Measurements from ENCODE around the gene AFAP1L2. TPM values are rescaled to one million over a fixed set of nuclear protein-coding genes. Genes with fewer than 3 reads are reported as not detected.

AFAP1L2 gene
- total RNA-seq, 6 experiments from 2014 or later, result 0.50 to 2.2 (median 1.1) TPM

DNA sequence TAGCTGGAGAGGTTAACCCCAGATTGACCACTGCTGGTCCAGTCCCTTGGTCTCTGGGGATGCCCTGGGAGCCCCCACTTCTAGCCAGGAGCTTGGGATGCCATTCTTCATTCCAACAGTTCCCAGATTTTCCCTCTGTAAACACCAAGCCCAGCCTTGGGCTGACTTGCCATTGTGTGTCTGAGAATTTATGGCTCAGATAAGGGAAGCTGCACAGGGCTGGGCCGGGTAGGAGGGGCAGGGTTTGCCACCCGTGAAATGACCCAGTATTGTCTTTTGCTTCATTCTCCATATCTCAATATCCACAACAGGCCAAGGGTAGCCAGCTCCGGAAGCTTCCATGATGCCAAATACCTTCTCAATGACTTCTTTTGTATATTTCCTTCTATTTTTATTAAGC is 32.1 kb downstream of the AFAP1L2 start:
- 25% methylated on average over 3 of the region's 3 CpGs for WGBS (ENCODE audit: insufficient coverage, low coverage, low lambda C conversion rate, missing lambda C conversion rate)
- Histone ChIP-seq H3K36me3 (no peaks in the 10 kb centered on the region), H3K9me3 (no peaks in the 10 kb centered on the region), H3K4me3 (no peak overlapping the region), H3K27me3 (no peaks in the 10 kb centered on the region), H3K27ac (no peak overlapping the region), H3K4me1 (no peaks in the 10 kb centered on the region)
- no peak for DNase-seq
- no peak for ATAC-seq
- TF ChIP-seq, protein P1, sequence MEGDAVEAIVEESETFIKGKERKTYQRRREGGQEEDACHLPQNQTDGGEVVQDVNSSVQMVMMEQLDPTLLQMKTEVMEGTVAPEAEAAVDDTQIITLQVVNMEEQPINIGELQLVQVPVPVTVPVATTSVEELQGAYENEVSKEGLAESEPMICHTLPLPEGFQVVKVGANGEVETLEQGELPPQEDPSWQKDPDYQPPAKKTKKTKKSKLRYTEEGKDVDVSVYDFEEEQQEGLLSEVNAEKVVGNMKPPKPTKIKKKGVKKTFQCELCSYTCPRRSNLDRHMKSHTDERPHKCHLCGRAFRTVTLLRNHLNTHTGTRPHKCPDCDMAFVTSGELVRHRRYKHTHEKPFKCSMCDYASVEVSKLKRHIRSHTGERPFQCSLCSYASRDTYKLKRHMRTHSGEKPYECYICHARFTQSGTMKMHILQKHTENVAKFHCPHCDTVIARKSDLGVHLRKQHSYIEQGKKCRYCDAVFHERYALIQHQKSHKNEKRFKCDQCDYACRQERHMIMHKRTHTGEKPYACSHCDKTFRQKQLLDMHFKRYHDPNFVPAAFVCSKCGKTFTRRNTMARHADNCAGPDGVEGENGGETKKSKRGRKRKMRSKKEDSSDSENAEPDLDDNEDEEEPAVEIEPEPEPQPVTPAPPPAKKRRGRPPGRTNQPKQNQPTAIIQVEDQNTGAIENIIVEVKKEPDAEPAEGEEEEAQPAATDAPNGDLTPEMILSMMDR (IDR thresholded peaks at IDR 0.05), result no peak
- no peak for TF ChIP-seq POLR2A (IDR thresholded peaks at IDR 0.05)
- intact Hi-C loops (cut with DNase I), result no loop called here

DNA sequence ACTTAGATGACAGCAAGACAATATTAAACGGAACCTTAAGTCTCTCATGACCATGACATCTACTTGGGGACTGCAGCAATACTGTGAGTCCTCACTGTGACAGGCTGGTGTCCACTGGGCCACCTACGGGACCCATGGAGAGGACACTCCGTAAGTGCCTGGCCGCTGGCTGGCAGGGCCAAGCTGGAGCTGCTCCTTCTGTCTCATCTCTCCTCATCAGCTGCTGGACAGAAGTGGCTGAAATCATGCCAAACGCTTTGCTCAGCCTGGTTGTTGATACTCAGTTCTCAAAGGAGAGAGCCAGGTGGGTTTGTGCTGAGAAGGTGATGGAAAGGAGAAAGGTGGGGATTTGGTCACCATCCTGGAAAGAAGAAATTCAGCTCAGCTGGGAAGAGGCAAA is 33.3 kb downstream of the AFAP1L2 start:
- Histone ChIP-seq H3K4me3 (no peak overlapping the region), H3K36me3 (no peaks in the 10 kb centered on the region), H3K27me3 (no peaks in the 10 kb centered on the region), H3K27ac (no peak overlapping the region), H3K4me1 (no peaks in the 10 kb centered on the region), H3K9me3 (no peaks in the 10 kb centered on the region)
- ATAC-seq, result no peak
- intact Hi-C loops (cut with DNase I), result no loop called here
- 72% methylated on average over 5 of the region's 5 CpGs for WGBS (ENCODE audit: insufficient coverage, low coverage, low lambda C conversion rate, missing lambda C conversion rate)
- TF ChIP-seq, protein P1 (IDR thresholded peaks at IDR 0.05), result no peak
- TF ChIP-seq POLR2A (IDR thresholded peaks at IDR 0.05), result no peak
- DNase-seq, result no peak

DNA sequence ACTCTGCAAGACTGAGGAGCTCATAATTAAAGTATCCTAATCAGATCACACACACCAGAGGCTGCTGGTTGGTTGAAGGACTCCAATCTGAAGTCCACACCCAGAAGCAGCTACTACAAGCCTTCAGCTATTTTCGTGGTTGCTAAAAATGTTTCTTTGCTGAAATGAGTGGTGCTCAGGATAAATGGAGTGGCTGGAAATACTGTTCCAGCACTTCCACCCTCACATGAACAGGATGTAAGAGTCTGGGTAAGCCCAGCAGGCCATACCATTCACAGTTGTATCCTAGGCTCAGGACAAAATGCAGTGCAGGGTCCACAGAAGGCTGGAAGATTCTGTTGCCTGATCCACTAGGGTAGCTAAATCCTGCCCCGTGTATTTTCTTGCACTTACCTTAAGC is 34.1 kb downstream of the AFAP1L2 start:
- DNase-seq (no peak), ATAC-seq (no peak)
- TF ChIP-seq POLR2A (IDR thresholded peaks at IDR 0.05), result no peak
- TF ChIP-seq, protein P1 (IDR thresholded peaks at IDR 0.05), result no peak
- Histone ChIP-seq H3K27me3 (no peaks in the 10 kb centered on the region), H3K4me3 (no peak overlapping the region), H3K36me3 (no peaks in the 10 kb centered on the region), H3K27ac (no peak overlapping the region), H3K4me1 (no peaks in the 10 kb centered on the region), H3K9me3 (no peaks in the 10 kb centered on the region)
- WGBS (ENCODE audit: insufficient coverage, low coverage, low lambda C conversion rate, missing lambda C conversion rate), result 53% methylated on average over 2 of the region's 2 CpGs
- intact Hi-C loops (cut with DNase I), result no loop called here

DNA sequence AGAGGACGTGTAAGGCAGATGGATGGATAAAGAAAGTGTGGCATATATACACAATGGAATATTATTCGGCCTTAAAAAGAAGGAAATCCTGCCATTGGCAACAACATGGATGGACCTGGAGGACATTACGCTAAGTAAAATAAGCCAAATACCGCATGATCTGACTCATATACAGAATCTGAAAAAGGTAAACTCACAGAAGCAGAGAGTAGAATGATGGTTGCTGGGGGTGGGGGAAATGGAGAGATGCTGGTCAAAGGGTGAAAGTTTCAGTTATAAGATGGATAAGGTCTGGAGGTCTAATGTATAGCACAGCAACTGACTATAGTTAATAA is 36.3 kb downstream of the AFAP1L2 start:
- 69% methylated on average over 4 of the region's 4 CpGs for WGBS (ENCODE audit: insufficient coverage, low coverage, low lambda C conversion rate, missing lambda C conversion rate)
- intact Hi-C loops (cut with DNase I), result no loop called here
- TF ChIP-seq, protein P1 (IDR thresholded peaks at IDR 0.05), result no peak
- no peak for TF ChIP-seq POLR2A (IDR thresholded peaks at IDR 0.05)
- ATAC-seq (no peak), DNase-seq (no peak)
- H3K4me1 ChIP-seq, result no peaks in the 10 kb centered on the region
- no peaks in the 10 kb centered on the region for H3K36me3 ChIP-seq
- no peak overlapping the region for H3K27ac ChIP-seq
- no peaks in the 10 kb centered on the region for H3K27me3 ChIP-seq
- H3K9me3 ChIP-seq, result no peaks in the 10 kb centered on the region
- H3K4me3 ChIP-seq, result no peak overlapping the region

Measured in right lobe of liver (tissue), 6 donors.